Choroid plexus epithelial cell (primary cell): Measurements from ENCODE around the gene DESI2.
A peak's percentile ranks its signal among the peaks of the same experiment; 100 is the strongest.

Experiments
- DNase-seq: peaks from one replicate; pipeline ENCODE4 v3.0.0-alpha.2; 2010; ENCODE audit warnings: low read depth
- H3K4me3 ChIP-seq: 2 replicates; pipeline ENCODE4 v1.5.1; 2011; ENCODE audit warnings: low read depth, mild to moderate bottlenecking, control low read depth, low read length, moderate library complexity
- TF ChIP-seq, protein P1 (sequence below): conservative IDR thresholded peaks from 2 replicates; pipeline ENCODE4 v1.5.1; 2011; ENCODE audit warnings: low read depth, mild to moderate bottlenecking, control low read depth, inconsistent platforms, low read length, moderate library complexity

Gene DESI2

DNA sequence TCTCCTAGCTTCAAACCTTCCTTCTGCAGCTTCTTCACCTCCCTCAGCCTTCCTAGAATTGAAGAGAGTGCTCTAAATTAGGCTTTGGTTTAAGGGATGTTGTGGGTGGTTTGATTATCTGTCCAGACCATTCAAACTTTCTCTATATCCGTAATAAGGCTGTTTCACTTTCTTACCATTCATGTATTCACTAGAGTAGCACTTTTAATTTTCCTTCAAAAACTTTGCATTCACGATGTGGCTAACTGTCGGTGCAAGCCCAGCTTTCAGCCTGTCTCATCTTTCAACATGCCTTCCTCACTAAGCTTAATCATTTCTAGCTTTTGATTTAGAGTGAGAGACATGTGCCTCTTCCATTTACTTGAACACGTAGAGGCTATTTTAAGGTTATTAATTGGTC, 26.2 kb upstream of the DESI2 start:
- no peak for DNase-seq
- TF ChIP-seq, protein P1, sequence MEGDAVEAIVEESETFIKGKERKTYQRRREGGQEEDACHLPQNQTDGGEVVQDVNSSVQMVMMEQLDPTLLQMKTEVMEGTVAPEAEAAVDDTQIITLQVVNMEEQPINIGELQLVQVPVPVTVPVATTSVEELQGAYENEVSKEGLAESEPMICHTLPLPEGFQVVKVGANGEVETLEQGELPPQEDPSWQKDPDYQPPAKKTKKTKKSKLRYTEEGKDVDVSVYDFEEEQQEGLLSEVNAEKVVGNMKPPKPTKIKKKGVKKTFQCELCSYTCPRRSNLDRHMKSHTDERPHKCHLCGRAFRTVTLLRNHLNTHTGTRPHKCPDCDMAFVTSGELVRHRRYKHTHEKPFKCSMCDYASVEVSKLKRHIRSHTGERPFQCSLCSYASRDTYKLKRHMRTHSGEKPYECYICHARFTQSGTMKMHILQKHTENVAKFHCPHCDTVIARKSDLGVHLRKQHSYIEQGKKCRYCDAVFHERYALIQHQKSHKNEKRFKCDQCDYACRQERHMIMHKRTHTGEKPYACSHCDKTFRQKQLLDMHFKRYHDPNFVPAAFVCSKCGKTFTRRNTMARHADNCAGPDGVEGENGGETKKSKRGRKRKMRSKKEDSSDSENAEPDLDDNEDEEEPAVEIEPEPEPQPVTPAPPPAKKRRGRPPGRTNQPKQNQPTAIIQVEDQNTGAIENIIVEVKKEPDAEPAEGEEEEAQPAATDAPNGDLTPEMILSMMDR = no peak
- H3K4me3 ChIP-seq = no peak overlapping the region

DNA sequence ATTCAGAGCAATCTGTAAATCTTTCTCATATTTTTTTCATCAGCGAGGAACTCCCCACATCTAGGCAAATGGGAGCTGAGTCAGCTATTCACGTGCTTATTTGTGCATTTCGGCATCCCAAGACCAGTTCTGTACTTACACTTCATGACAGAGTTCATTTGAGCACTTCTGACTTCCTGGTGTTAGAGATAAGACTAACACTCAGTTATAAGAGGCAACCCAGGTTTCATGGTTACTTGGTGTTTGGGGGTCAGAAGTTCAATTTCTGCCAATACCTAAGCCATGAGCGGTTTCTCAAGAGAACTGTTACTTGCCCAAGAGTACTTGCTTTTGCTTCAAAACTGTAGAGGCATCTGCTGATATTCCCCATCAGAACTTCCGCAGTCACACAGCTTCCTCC, 24.1 kb upstream of the DESI2 start:
- H3K4me3 ChIP-seq = no peak overlapping the region
- peak; percentile 55 for DNase-seq
- TF ChIP-seq, protein P1 = no peak

DNA sequence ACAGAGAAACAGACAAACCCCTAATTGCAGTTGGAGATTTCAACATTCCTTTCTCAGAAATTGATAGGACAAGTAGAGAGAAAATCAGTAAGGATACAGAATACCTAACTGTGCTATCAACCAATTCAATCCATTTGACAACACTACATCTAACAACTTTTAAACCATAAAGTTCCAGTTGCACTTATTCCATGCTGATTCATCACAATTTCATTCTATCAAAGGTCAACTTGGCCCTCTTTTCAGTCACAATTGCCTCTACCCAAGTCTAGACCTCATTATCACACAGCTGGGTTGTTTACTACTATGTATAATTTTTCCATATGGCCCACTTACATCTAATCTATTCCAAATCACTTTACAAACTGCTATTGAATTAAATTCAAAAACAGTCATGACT, 19.8 kb upstream of the DESI2 start:
- no peak for DNase-seq
- TF ChIP-seq, protein P1 = no peak
- no peak overlapping the region for H3K4me3 ChIP-seq

DNA sequence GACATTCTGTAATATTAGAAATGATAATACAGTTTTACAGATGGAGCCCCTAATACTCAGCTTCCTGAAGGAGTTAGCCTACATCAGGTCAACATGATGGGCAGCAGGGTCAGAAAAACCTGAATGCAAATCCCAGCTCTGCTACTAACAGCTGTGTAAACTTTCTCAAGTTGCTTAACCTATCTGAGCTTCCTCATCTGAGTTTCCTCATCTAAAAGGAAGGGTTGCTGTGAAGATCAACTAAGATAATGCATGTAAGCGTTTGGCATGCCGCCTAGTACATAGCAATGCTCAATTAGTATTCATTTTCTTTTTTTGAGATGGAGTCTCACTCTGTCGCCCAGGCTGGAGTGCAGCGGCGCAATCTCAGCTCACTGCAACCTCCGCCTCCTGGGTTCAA, 18.4 kb upstream of the DESI2 start:
- no peak overlapping the region for H3K4me3 ChIP-seq
- TF ChIP-seq, protein P1 = no peak
- no peak for DNase-seq

DNA sequence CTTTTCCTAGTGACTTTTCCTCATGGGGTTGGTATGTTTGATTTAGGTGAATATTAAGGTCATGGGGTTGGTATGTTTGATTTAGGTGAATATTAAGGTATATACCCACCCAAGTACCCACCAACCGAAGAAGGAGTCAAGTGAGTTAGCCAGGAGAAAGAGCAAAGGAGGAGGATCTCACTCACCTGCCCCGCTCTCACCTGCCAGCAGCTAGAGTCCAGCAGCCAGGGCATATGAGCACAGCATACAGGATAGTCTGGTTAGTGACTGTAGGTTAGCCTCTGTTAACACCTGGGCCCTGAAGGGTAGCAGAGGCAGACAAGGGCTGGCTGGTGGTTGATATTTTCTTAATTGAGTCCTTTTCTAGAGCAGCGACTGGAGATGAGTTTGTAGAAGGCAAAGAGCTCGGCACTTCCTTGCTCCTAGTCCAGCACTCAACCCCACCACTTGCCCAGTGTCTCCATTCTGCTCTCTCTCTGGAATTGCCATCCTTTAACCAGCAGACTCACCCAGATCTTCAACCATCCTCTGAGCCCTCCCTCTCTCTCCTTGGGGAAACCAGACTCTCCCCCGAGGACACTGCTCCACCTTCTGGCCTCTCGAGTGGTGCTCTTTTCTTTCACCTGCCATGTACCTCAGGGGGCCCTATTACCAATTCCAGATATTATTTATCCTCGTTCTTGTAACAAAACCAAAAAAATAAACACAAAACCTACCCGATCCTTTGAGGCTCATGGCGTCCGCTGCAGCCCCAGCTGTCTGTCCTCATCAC, 16.3 kb upstream of the DESI2 start:
- H3K4me3 ChIP-seq = no peak overlapping the region
- TF ChIP-seq, protein P1 = no peak
- no peak for DNase-seq

DNA sequence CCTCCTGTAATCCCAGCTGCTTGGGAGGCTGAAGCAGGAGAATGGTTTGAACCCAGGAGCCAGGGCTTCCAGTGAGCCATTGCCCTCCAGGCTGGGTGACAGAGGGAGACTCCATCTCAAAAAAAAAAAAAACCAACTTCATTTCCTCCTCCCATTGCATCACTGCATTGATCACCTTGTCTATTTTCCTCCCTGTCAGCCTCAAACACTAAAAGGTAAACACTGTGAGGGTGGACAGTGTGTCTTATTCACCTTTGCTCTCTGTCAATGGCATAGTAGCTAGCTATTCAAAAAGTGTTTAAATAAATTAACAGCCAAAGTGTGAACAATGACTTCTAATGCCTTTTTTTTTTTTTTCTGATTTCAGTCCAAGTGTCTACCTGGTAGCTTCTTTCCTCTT, 13.4 kb upstream of the DESI2 start:
- TF ChIP-seq, protein P1 = no peak
- H3K4me3 ChIP-seq = no peak overlapping the region
- DNase-seq = no peak

DNA sequence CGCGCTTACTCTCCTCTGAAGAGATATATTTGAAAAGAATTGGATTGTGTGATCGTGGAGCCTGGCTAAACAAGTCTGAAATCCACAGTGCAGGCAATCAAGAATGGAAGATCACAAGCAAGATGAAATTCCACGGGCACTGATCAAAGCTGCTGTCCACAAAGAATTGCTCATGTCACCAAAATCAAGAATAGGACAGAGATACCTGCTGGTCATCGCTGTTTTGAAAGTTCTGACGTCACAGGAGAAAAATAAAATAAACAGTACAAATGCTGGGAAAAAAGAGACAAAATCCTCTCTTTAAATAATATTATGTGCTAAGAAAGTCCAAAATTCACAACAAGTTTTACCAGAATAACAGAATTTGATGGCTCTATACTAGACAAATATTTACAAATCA, 12.0 kb upstream of the DESI2 start:
- no peak overlapping the region for H3K4me3 ChIP-seq
- TF ChIP-seq, protein P1 = no peak
- no peak for DNase-seq
